SIG-M5 treated with dmso at 0.1 percent for 504 hours (cell line): ENCODE measurements around the gene CORO7.

Experiments
- DNase-seq: peaks from one replicate; lab custom pipeline; 2025; ENCODE audit not compliant: unreplicated experiment; lab: John Stamatoyannopoulos, UW

The CORO7 gene

GRCh38 chr16:4324492-4325252 lies 91.7 kb downstream of the CORO7 start:
- no peak for DNase-seq

DNA sequence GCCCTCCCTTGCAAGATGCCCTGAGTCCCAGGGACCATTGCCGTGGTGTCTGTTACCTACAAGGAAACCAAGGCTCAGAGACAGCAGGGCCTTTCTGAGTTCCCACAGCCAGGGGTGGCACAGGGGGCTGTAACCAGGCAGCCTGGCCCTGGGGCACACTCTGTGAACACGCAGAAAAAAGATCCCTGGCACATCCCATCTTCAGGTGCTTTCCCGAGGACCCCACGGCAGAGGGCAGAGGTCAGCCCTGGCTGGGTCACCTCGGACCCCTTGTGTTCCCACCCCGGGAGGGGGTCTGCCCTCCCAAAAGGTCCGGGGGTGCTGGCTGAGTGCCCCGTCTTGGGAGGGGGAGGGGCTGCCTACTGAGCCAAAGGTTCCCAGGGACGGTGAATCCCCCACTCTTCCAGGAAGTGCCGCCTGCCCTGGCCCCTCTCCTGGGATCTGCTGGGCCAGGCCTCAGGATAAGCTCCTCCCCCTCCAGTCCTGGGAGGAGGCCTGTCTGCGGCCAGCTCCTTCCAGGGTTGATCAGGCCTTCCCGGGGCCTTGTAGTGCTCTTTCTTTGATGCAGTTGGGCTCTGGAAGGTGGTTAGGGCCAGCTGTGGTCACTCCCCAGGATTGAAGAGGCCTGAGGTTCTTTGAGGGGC lies 92.4 kb downstream of the CORO7 start:
- no peak for DNase-seq

DNA sequence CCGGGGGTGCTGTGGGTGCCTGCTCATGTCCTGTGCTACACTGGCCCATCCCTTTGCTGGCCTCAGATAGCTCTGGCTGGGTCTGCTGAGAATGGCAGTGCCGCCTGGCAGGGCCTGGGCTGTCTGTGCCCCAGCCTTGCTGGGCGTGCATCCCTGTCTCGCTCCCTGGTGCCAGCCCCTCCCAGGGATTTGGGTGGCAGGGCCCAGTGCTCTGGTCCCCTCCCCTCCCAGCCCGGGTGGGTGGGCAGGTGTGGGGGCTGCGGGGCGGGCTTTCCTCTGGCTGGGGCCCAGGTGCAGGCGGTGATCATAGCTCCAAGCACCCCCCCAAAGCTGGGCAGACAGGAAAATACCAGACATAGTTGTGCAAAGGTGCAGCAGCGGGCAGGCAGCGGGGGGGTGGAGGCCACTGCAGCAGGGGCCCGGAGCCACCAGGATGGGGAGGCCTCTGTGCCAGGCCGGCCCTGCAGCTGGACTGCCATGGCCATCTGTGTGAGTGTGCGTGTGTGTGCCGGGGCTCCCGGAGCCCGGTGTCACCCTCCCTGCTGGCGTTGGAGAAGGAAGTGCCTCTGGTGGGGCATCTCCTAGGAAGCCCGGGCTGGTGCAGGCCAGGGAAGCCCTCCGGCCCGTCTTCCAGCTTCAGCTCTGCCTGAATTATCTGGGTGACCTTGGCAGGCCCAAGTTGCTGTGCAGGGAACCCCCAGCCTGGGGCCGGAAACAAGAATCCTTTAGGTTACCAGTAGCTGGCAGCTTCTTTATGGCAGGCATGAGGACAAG lies 93.1 kb downstream of the CORO7 start:
- no peak for DNase-seq

- DNase-seq, result no peak
These were observed 94.0 kb downstream of the CORO7 start for GRCh38 chr16:4322121-4323052.

- no peak for DNase-seq
These were observed 94.9 kb downstream of the CORO7 start for GRCh38 chr16:4321286-4322120.

GRCh38 chr16:4320571-4321137 lies 95.7 kb downstream of the CORO7 start:
- DNase-seq, result no peak

- DNase-seq, result no peak
These were observed 96.7 kb downstream of the CORO7 start for GRCh38 chr16:4319454-4320421.

GRCh38 chr16:4318967-4319366 lies 97.4 kb downstream of the CORO7 start:
- no peak for DNase-seq

- no peak for DNase-seq
These were observed 97.9 kb downstream of the CORO7 start for GRCh38 chr16:4318451-4318910.

- no peak for DNase-seq
These were observed 98.6 kb downstream of the CORO7 start for GRCh38 chr16:4317532-4318450.

DNA sequence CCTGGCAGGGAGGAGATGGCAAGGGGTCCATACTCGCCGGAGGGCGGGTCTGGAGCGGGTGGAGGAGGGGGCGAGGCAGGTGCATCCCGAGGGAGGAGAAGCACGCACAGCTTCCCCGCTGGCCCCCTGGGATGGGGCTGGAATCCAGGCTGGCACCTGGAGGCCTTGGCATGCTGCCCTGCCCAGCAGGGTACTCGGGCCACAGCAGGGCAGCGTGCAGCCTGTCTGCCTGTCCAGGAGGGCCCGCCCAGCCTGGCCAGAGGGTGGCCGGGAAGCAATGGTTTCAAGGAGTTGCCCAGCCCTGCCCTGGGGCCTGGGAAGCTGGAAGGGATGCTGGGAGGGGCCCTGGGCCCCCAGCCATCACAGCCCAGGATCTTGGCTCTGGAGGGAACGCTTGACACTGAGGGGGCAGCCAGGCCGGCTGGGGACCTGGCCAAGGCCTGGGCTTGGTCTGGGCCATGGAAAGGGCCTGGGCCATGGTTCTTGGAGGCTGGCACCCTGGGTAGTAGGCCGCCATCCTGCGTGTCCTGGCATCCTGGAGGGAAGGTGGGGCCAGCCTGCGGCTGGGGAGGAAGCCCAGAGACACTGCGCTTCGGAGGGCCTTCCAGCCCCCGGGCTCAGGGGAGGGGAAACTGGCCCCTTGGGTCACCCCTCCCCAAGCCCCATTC lies 99.4 kb downstream of the CORO7 start:
- DNase-seq, result no peak

GRCh38 chr16:4316108-4316863 lies 100.1 kb downstream of the CORO7 start:
- no peak for DNase-seq

GRCh38 chr16:4315186-4316107 lies 100.9 kb downstream of the CORO7 start, which contains the start of gene GLIS2:
TSS of gene GLIS2 (plus strand) at chr16:4316067. CDS start at chr16:4332281, 16,214 bp downstream.
- DNase-seq, result peak; percentile 35

GRCh38 chr16:4314532-4315185 lies 101.7 kb downstream of the CORO7 start:
- peak; percentile 19 for DNase-seq
